ENCODE measurements around the gene CHD6. TPM values are rescaled to one million over a fixed set of nuclear protein-coding genes. Genes with fewer than 3 reads are reported as not detected.

CHD6 gene
- total RNA-seq, 1 experiment from 2014 or later: 26.6 TPM

DNA sequence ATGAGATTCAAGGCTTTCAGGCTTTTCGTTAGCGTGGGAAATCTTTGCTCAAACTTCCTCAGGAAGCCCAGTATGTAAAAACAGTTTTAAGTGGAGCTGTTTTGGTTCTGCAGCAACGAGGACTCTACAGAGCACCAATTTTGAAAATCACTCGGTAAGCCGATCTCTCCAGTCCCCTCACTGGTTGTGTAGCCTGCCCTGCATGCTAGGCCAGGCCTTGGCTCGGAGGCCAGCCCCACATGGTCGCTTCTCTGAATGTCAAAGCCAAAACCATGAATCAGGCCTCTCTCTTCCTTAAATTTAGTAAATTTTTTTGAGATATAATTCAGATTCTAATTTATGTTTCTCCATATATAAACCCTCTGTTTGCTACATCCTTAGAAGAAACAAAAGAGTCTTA lies 108.0 kb downstream of the CHD6 start:
- H3K9ac ChIP-seq (ENCODE audit: low read length): no peak overlapping the region
- H3K4me3 ChIP-seq (replicated peaks in 1 of 2; ENCODE audit: low read depth in 1 of 2, low read length in 2 of 2): no peak overlapping the region
- H3K4me2 ChIP-seq (ENCODE audit: low read length): no peak overlapping the region
- BruUV-seq (replicated peaks): no TSS peak
- H4K20me1 ChIP-seq (ENCODE audit: insufficient read depth): no peaks in the 10 kb centered on the region
- intact Hi-C loops (cut with micrococcal nuclease): no loop called here
- peaks cover 0 to 3% of the 10 kb centered on the region in 2 experiments; a peak in 2 of 4 replicates for H3K36me3 ChIP-seq (ENCODE audit: control insufficient read depth in 1 of 2, insufficient read depth in 2 of 2, low read length in 2 of 2)
- ChIA-PET POLR2A (no interaction called here), CTCF (no interaction called here), RAD21 (ENCODE audit: low non-redundant PET in 1 of 2, low total read pairs in 2 of 2, uncharacterized antibody in 2 of 2, unreplicated experiment in 2 of 2) (no interaction called here)
- no peaks in the 10 kb centered on the region for H3K27me3 ChIP-seq (ENCODE audit: insufficient read depth, low read length)
- no peaks in the 10 kb centered on the region for H3K9me2 ChIP-seq (ENCODE audit: insufficient read depth)
- H3K79me2 ChIP-seq (ENCODE audit: insufficient read depth, low read length): no peaks in the 10 kb centered on the region
- no peaks in the 10 kb centered on the region for H3K4me1 ChIP-seq (ENCODE audit: control insufficient read depth in 1 of 2, insufficient read depth in 2 of 2, low read length in 2 of 2)
- H3K9me3 ChIP-seq (ENCODE audit: control insufficient read depth in 1 of 2, insufficient read depth in 1 of 2, low read depth in 1 of 2, low read length in 2 of 2): no peaks in the 10 kb centered on the region; a peak in 1 of 4 replicates
- no peak overlapping the region for H2AFZ ChIP-seq (ENCODE audit: low read depth, low read length, poor library complexity, severe bottlenecking)
- DNase-seq (ENCODE audit: low read depth, low spot score) (no peak), ATAC-seq (no peak)
- no peak overlapping the region for H3K27ac ChIP-seq (ENCODE audit: low read depth, low read length)
- TF ChIP-seq EGR1 (IDR thresholded peaks at IDR 0.05; ENCODE audit: low read depth) (no peak), ELF1 (IDR thresholded peaks at IDR 0.05; ENCODE audit: borderline replicate concordance, low read depth) (no peak), POLR2AphosphoS5 (IDR thresholded peaks at IDR 0.05; ENCODE audit: low read depth, low read length) (no peak), TCF7L2 (IDR thresholded peaks at IDR 0.05; ENCODE audit: borderline replicate concordance, extremely low read depth, insufficient read depth, insufficient read length) (no peak), JUND (IDR thresholded peaks at IDR 0.05) (no peak), MAX (IDR thresholded peaks at IDR 0.05) (no peak), SRF (IDR thresholded peaks at IDR 0.05; ENCODE audit: low read depth) (no peak), REST (IDR thresholded peaks at IDR 0.05; ENCODE audit: low read depth) (no peak)
- TF ChIP-seq, protein P1, sequence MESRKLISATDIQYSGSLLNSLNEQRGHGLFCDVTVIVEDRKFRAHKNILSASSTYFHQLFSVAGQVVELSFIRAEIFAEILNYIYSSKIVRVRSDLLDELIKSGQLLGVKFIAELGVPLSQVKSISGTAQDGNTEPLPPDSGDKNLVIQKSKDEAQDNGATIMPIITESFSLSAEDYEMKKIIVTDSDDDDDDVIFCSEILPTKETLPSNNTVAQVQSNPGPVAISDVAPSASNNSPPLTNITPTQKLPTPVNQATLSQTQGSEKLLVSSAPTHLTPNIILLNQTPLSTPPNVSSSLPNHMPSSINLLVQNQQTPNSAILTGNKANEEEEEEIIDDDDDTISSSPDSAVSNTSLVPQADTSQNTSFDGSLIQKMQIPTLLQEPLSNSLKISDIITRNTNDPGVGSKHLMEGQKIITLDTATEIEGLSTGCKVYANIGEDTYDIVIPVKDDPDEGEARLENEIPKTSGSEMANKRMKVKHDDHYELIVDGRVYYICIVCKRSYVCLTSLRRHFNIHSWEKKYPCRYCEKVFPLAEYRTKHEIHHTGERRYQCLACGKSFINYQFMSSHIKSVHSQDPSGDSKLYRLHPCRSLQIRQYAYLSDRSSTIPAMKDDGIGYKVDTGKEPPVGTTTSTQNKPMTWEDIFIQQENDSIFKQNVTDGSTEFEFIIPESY (IDR thresholded peaks at IDR 0.05; ENCODE audit: extremely low read depth, insufficient replicate concordance, low read length): no peak

Measured in HCT116 (cell line).